GM08714 (cell line): ENCODE measurements around the gene SUGCT.
"Not testable (repeated sequence)": the region's sequence is repeated elsewhere in the genome, so short reads cannot be mapped to it uniquely, and the experiment has no call there.

Experiments
- H3K4me3 ChIP-seq: fragments of 200-500 bp; sonication (Bioruptor generic); 2 replicates; pipeline ENCODE4 v1.5.1; 2014; ENCODE audit warnings: mild to moderate bottlenecking, low read length, inconsistent platforms
- ZNF274 ChIP-seq: IDR thresholded peaks from 2 replicates; pipeline ENCODE4 v1.6.1; 2012; ENCODE audit warnings: mild to moderate bottlenecking, low read depth, low read length

The SUGCT gene

GRCh38 chr7:40401406-40401805, 266.6 kb downstream of the SUGCT start:
- no peak for TF ChIP-seq ZNF274
- no peak overlapping the region for H3K4me3 ChIP-seq

- TF ChIP-seq ZNF274: no peak
- no peak overlapping the region for H3K4me3 ChIP-seq
These were observed 267.9 kb downstream of the SUGCT start for GRCh38 chr7:40402661-40403060.

DNA sequence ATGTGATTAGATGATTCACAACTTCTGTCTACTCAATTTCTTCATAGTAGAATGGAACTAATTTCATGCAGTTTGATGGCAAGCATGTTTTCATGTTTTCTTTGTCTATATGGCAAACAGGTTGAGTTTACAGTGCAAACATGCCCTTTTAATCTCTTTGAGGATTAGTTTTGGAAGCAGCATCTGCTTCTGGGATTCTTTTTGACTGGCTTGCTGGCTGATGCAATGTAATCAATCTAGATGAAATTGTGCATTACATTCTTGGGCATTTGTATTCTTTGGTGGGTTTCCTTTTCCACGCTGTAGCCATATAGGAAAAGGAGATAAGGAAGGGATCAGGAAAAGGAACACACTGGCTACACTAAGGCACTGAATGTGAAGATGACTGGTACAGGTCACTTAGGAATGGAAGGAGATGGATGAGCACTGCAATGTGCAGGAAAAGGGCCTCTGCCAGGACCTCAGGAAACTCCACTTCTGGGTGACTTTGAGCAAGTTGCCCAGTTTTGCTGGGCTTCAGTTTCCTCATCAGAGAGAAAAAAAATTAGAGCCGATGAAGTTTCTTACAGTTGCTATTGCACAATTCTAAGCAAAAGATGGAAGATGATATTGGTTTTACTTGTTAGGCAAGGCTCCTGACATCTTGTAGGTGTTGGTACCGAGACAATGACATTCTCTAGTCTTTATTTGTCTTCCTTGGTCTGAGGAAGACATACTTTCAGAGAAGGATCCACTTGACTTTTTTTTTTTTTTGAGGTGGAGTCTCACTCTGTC, 269.1 kb downstream of the SUGCT start:
- TF ChIP-seq ZNF274: no peak
- no peak overlapping the region for H3K4me3 ChIP-seq

DNA sequence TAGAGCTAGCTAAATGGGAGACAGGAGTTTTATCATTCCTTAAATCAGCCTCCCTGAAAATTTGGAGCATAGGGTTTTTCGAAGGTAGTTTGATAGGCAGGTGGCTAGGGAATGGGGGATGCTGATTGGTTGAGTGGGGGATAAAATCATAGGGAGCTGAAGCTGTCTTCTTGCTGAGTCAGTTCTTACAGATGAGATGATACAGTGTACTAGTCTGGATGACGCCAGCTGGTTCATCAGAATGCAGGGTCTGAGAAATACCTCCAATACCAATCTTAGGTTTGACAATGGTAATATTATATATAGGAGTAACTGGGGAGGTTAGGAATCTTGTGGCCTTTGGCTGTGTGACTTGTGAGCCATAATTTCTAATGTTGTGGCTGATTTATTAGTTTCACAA, 271.2 kb downstream of the SUGCT start:
- no peak overlapping the region for H3K4me3 ChIP-seq
- no peak for TF ChIP-seq ZNF274

DNA sequence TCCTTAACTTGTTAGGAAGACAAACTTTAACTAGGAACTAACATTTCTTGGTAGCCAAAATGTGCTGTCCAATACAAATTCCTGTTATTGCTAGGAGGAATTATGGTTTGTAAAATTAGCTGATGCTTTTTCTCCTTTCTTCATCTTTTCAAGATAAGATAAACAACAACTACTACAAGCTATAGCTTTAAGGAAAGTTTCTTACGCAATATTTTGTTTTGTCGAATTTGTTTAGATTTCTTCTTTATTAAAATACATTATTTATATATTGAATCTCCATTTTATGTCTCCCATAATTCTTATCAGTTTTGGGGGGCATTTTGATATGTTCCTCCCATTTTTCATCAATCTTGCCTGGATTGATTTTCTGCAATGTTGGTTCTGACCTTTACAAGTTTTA, 277.5 kb downstream of the SUGCT start:
- no peak for TF ChIP-seq ZNF274
- no peak overlapping the region for H3K4me3 ChIP-seq

DNA sequence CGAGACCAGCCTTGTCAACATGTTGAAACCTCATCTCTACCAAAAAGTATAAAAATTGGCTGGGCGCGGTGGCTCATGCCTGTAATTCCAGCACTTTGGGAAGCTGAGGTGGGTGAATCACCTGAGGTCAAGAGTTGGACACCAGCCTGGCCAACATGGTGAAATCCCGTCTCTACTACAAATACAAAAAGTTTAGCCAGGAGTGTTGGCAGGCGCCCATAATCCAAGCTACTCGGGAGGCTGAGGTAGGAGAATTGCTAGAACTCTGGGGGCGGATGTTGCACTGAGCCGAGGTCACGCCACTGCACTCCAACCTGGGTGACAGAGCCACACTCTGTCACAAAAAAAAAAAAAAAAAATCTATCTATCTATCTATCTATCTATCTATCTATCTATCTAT, 279.9 kb downstream of the SUGCT start:
- H3K4me3 ChIP-seq: not testable (repeated sequence)

DNA sequence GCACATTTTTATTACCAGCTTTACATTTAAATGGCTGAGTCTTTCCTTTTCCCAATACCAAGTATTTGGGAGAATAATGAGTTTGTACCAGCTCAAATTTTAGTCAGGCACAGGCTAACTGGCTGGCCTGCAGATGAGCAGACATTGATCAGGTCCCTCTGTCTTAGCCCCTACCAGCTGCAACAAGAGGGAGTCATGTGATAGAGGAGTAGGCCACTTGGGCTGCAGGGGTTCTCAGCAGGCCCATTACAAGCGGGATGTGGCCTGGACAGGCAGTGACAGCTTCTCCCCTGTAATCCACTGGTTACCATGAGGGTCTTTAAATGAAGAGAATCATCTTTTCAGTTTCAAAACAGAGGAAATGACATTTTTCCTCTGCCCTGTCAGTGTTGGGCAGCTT, 283.6 kb downstream of the SUGCT start:
- no peak for TF ChIP-seq ZNF274
- H3K4me3 ChIP-seq: no peak overlapping the region

DNA sequence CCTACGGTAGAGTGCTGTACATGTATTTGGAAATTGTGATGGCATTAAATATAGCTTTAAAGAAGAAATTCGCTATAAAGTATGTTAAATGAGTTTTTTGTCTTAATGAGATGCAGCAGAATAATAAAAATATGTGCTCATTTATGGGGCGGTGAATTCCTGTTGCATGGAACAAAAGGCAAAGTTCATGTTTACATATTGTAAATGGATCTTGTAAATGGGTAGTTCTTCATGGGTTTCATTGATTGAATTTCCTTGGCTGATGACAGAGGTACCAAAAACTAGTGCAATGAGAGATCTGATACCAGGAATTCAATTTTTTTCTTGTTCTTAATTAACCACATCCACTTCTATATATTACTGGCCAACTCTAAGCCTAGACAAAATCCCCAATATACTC, 284.2 kb downstream of the SUGCT start:
- no peak overlapping the region for H3K4me3 ChIP-seq
- TF ChIP-seq ZNF274: no peak

GRCh38 chr7:40419806-40420205, 285.0 kb downstream of the SUGCT start:
- no peak overlapping the region for H3K4me3 ChIP-seq
- TF ChIP-seq ZNF274: no peak

GRCh38 chr7:40421433-40421832, 286.6 kb downstream of the SUGCT start:
- H3K4me3 ChIP-seq: no peak overlapping the region
- no peak for TF ChIP-seq ZNF274

DNA sequence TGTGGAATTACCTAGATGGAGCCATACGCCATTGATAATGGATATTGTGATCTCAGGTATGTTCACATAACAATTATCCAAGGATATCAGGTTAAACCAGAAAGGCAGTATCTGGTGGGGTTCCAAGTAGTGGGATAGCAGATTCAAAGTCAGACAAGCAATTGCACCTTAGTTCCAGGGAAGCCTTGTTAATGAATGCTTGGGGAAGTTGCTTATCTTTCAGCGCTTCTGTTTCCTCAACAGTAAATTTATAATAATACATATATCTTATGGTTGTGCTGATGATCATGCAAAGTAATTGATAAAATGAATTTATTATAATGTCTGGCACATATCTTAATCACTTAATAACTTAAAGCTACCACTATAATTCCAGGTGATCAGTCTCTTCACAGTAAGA, 290.9 kb downstream of the SUGCT start:
- H3K4me3 ChIP-seq: no peak overlapping the region
- TF ChIP-seq ZNF274: no peak

DNA sequence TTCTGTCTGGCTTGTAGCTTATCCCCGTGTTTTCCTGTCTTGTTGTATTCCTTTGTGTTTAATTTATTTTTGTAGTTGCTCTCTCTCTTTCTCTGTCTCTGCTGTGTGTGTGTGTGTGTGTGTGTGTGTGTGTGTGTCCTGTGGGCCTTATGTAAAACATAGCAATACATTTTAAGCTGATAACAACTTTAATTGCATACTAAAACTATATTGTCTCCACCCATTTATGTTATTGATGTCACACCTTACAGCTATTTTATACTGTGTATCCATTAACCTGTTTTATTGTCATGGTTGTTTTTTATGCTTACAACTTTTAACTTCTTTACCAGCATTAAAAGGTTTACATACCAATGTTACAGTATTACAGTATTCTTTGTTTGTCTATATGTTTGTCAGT, 293.6 kb downstream of the SUGCT start:
- no peak for TF ChIP-seq ZNF274
- no peak overlapping the region for H3K4me3 ChIP-seq

GRCh38 chr7:40429826-40430225, 295.0 kb downstream of the SUGCT start:
- H3K4me3 ChIP-seq: no peak overlapping the region
- no peak for TF ChIP-seq ZNF274

GRCh38 chr7:40432046-40432445, 297.2 kb downstream of the SUGCT start:
- H3K4me3 ChIP-seq: no peak overlapping the region
- no peak for TF ChIP-seq ZNF274

- TF ChIP-seq ZNF274: no peak
These were observed 301.9 kb downstream of the SUGCT start for GRCh38 chr7:40436710-40437109.

DNA sequence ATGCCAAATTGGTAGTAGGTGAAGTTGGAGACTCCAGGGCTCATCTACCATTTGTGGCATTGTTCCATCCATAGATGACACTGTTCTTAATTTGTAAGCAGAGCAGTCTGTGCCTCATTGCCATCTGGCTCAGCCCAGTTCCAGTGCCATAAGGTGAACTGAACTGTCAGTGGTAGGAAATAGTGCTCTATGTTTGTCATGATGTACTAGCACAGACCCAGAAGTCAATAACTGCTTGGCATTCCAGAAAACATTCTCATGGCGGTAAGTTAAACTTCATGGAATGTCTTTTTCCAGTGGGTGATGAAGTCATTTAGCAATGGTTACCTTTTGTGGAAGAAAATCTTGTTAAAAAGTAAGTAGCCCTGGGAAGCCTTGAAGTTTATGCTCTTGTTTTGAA, 302.7 kb downstream of the SUGCT start:
- TF ChIP-seq ZNF274: no peak
- no peak overlapping the region for H3K4me3 ChIP-seq

More at GRCh38 chr7:40436710-40437109, 301.9 kb downstream of the SUGCT start:
- H3K4me3 ChIP-seq: no peak overlapping the region

DNA sequence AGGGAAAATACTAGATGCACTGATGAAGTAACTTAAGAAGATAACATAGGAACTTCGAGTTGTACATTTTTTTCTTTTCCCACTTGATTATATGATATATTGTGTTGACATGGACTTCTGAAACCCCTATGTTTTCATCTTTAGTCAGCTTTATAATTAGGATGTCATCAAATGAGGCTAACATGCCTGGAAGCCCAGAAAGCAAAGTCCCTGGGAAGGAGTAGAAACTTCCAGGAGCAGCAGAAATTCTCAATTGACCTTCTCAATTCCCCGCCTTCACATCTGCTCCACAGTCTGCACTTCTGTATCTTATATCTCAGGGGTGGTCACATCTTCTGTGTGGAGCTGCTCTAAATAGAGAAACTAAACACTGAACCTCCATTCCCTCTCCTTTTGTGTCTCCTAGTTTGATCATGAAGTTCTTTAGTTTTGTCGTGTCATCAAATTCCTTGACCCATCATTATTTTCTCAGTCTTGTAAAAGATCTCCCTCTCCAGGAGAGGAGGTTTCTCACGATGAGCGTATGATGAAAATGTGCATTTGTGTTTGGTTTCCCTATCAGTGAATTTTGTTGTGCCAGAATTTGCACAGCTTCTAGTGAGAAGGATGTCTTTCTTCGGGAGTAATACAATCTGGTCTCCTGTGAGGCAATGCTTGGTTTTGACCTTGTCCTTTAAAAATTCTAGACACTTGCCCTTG, 303.3 kb downstream of the SUGCT start:
- no peak for TF ChIP-seq ZNF274
- H3K4me3 ChIP-seq: no peak overlapping the region
